ENCODE measurements around the gene TMEM178A.

TMEM178A gene

GRCh38 chr2:39762448-39762847 is 96.7 kb downstream of the TMEM178A start:
- no peak for DNase-seq

Measured in cortex of kidney (tissue), 1 donor.